ENCODE data around the gene TSSK3. TPM values are rescaled to one million over a fixed set of nuclear protein-coding genes. Genes with fewer than 3 reads are reported as not detected.

TSSK3 gene
- total RNA-seq, 2 experiments from 2014 or later: 0.98 TPM; not detected in 1

DNA sequence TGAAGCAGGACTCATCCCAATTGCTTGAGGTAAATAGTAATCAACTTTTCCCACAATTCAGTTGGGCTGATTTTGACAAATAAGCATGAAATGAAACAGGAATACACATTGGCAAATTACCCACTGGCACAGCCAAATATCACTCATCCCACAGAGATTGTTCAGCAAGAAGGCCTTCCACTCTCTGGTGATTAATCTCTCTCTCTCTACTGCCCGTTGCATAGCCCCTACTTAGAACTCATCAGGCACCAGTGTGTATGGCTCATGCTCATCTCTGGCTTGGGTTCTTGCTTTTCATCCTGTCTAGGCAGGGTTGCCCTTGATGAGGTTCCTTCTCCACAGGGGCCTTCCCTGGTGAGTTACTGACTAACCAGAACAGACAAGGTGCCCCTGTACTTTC is 30.8 kb downstream of the TSSK3 start:
- Histone ChIP-seq H3K9me3 (ENCODE audit: control insufficient read depth in 1 of 2, insufficient read depth in 1 of 2, low read length in 2 of 2) (no peaks in the 10 kb centered on the region), H3K27ac (ENCODE audit: low read depth in 1 of 2, low read length in 2 of 2) (peak overlapping the region in 1 of 2 donors; percentile 96), H3K36me3 (ENCODE audit: insufficient read depth, low read length) (peaks cover 28% of the 10 kb centered on the region), H3K27me3 (ENCODE audit: control insufficient read depth in 1 of 2, insufficient read depth in 2 of 2, low read length in 2 of 2) (no peaks in the 10 kb centered on the region), H3K4me3 (ENCODE audit: low read length) (peak overlapping the region; percentile 85), H3K4me1 (ENCODE audit: insufficient read depth, low read length) (peaks cover 40% of the 10 kb centered on the region)
- no peak for TF ChIP-seq CTCF (IDR thresholded peaks at IDR 0.05)
- ChIA-PET POLR2A (interaction anchor here (0.7 to 3.2 kb wide), 6 partner anchors 57 to 192 kb away, joined by 3 to 56 read pairs (median 17); partner anchors contain the start of genes CCDC28B, HDAC1 and MARCKSL1), CTCF (no interaction called here)
- ATAC-seq (ENCODE audit: poor library complexity) (no peak), DNase-seq (peak in 2 of 14 experiments; percentile 24 to 39)
- peaks cover 20% of the 10 kb centered on the region for H3K36me3 Mint-ChIP-seq (ENCODE audit: low read depth)
- H3K4me1 Mint-ChIP-seq (ENCODE audit: low read depth): peaks cover 24% of the 10 kb centered on the region
- peak overlapping the region; percentile 98 for H3K4me3 Mint-ChIP-seq
- no peak overlapping the region for H3K27ac Mint-ChIP-seq
- intact Hi-C loops (cut with DNase I, micrococcal nuclease): loop anchor here in 1 of 2 experiments (10.0 kb wide), 2 partner anchors 378 to 748 kb away; partner anchors contain the start of genes KHDRBS1 and PEF1
- no peaks in the 10 kb centered on the region for H3K9me3 Mint-ChIP-seq
- no peaks in the 10 kb centered on the region for H3K27me3 Mint-ChIP-seq

- peak overlapping the region; percentile 98 for H3K4me3 Mint-ChIP-seq
- CTCF ChIA-PET: interaction anchor here (0.8 to 1.5 kb wide), 5 partner anchors 22 to 193 kb away, joined by 3 to 5 read pairs (median 4); partner anchors contain the start of genes CCDC28B and MARCKSL1
- Histone ChIP-seq H3K36me3 (ENCODE audit: insufficient read depth, low read length) (peaks cover 22% of the 10 kb centered on the region), H3K4me1 (ENCODE audit: insufficient read depth, low read length) (peaks cover 40% of the 10 kb centered on the region), H3K4me3 (ENCODE audit: low read length) (peak overlapping the region; percentile 85), H3K27ac (ENCODE audit: low read depth in 1 of 2, low read length in 2 of 2) (peak overlapping the region; percentile 92 to 96), H3K27me3 (ENCODE audit: control insufficient read depth in 1 of 2, insufficient read depth in 2 of 2, low read length in 2 of 2) (no peaks in the 10 kb centered on the region), H3K9me3 (ENCODE audit: control insufficient read depth in 1 of 2, insufficient read depth in 1 of 2, low read length in 2 of 2) (no peaks in the 10 kb centered on the region)
- peak in 6 of 14 experiments; percentile 10 to 46 (median 17) for DNase-seq
- intact Hi-C loops (cut with DNase I, micrococcal nuclease): loop anchor here (1.0 to 10.0 kb wide), 8 partner anchors 42 to 749 kb away; partner anchors contain the start of genes EIF3I (in 1 of the 2), KHDRBS1 (in 1 of the 2), KPNA6 (in 1 of the 2) and MARCKSL1 (in 1 of the 2)
- POLR2A ChIA-PET: interaction anchor here (0.6 to 3.2 kb wide), 39 partner anchors 9 to 788 kb away, joined by 3 to 56 read pairs (median 7); partner anchors contain the start of genes CCDC28B, EIF3I, FAM167B and HDAC1
- H3K36me3 Mint-ChIP-seq (ENCODE audit: low read depth): peaks cover 20% of the 10 kb centered on the region
- ATAC-seq (ENCODE audit: poor library complexity): peak; percentile 8
- H3K4me1 Mint-ChIP-seq (ENCODE audit: low read depth): peaks cover 24% of the 10 kb centered on the region
- H3K27ac Mint-ChIP-seq: no peak overlapping the region
- H3K27me3 Mint-ChIP-seq: no peaks in the 10 kb centered on the region
- no peak for TF ChIP-seq CTCF (IDR thresholded peaks at IDR 0.05)
- no peaks in the 10 kb centered on the region for H3K9me3 Mint-ChIP-seq
Measured at GRCh38 chr1:32393832-32394140, 31.4 kb downstream of the TSSK3 start.

DNA sequence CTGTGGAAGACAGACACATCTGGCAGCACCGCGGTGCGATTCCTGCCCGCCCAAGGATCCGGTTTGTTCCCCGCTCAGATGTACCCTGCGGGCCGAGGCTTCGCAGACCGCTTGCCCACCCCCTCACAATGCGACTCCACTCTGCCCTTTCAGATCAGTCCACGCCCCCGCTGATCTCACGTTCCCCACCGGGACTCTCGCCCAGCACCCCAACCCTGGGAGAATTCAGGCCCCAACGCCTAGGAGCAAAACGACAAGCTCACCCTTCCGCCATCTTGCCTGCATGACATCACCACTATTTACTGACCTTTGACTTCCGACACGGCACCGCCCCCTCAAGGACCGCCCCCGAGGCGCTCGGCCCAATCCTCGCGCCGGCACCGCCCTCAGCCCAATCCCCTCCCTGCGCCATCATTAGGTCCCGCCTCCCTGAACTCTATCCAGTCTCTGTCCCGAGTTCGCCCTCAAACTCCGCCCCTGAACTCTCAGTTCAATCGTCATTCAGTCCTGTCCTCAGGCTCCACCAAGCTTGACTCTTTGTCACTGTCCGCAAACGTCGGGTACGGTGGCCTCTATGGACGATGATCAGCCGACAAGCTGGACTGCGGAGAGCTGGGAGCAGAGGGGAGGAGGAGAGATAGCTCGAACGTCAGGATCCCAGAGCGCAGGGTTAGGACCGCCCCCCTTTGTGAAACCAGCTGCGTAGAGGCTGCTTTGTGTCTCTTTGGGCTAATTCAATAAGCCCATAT is 32.0 kb downstream of the TSSK3 start, which contains the start of gene BSDC1:
Gene BSDC1, minus strand, starts transcription at position 301 of the 749 bp plus-strand sequence. Its CDS starts 27 bp downstream, at position 274.
- ChIA-PET CTCF (interaction anchor here (0.8 to 1.5 kb wide), 5 partner anchors 22 to 194 kb away, joined by 3 to 5 read pairs (median 4); partner anchors contain the start of genes CCDC28B and MARCKSL1), POLR2A (interaction anchor here (0.6 to 3.2 kb wide), 47 partner anchors 9 to 787 kb away, joined by 3 to 56 read pairs (median 6); partner anchors contain the start of genes CCDC28B, EIF3I, FAM167B and HDAC1)
- peaks cover 24% of the 10 kb centered on the region for H3K4me1 Mint-ChIP-seq (ENCODE audit: low read depth)
- peaks cover 20% of the 10 kb centered on the region for H3K36me3 Mint-ChIP-seq (ENCODE audit: low read depth)
- Histone ChIP-seq H3K36me3 (ENCODE audit: insufficient read depth, low read length) (peaks cover 22% of the 10 kb centered on the region), H3K4me1 (ENCODE audit: insufficient read depth, low read length) (peaks cover 40% of the 10 kb centered on the region), H3K27ac (ENCODE audit: low read depth in 1 of 2, low read length in 2 of 2) (peak within 1 kb of the TSS; percentile 92 to 96), H3K9me3 (ENCODE audit: control insufficient read depth in 1 of 2, insufficient read depth in 1 of 2, low read length in 2 of 2) (no peaks in the 10 kb centered on the region), H3K4me3 (ENCODE audit: low read length) (peak within 1 kb of the TSS; percentile 85), H3K27me3 (ENCODE audit: control insufficient read depth in 1 of 2, insufficient read depth in 2 of 2, low read length in 2 of 2) (no peaks in the 10 kb centered on the region)
- no peaks in the 10 kb centered on the region for H3K27me3 Mint-ChIP-seq
- H3K4me3 Mint-ChIP-seq: peak within 1 kb of the TSS; percentile 98
- H3K9me3 Mint-ChIP-seq: no peaks in the 10 kb centered on the region
- no peak within 1 kb of the TSS for H3K27ac Mint-ChIP-seq
- DNase-seq (peak; percentile 95 to 99 (median 98)), ATAC-seq (ENCODE audit: poor library complexity) (peak; percentile 97)
- intact Hi-C loops (cut with DNase I, micrococcal nuclease): loop anchor here (1.0 to 10.0 kb wide), 8 partner anchors 43 to 750 kb away; partner anchors contain the start of genes EIF3I (in 1 of the 2), KHDRBS1 (in 1 of the 2), KPNA6 (in 1 of the 2) and MARCKSL1 (in 1 of the 2)
- no peak for TF ChIP-seq CTCF (IDR thresholded peaks at IDR 0.05)
